CD4-positive, alpha-beta T cell (primary cell): ENCODE measurements around the gene CLIP2. TPM values are rescaled to one million over a fixed set of nuclear protein-coding genes. Genes with fewer than 3 reads are reported as not detected.

Experiments used
- ATAC-seq: fragments of 200-7000 bp; cut with Tn5 transposase; one replicate; pipeline ENCODE4 v1.10.0; 2022; ENCODE audit warnings: mild to moderate bottlenecking; ENCODE audit not compliant: poor library complexity
- CTCF ChIA-PET: fragments of 350-600 bp; sonication (Branson Sonifier 250); formaldehyde crosslinking; loops from one replicate; lab custom pipeline; 2021; ENCODE audit warnings: antibody characterized with exemption, inconsistent platforms; lab: Charles Lee
- POLR2A ChIA-PET: fragments of 350-600 bp; sonication (Branson Sonifier 250); formaldehyde crosslinking; loops from one replicate; lab custom pipeline; 2021; ENCODE audit warnings: antibody characterized with exemption, inconsistent platforms; lab: Charles Lee
- DNase-seq, 14 experiments: peaks; one replicate each; pipeline ENCODE4 v3.0.0-alpha.2; 2013 to 2020; ENCODE audit warnings: mixed read lengths in 2 of 14
- H3K27ac ChIP-seq, 2 donors: one replicate each; pipeline versions ENCODE4 v1.5.1 to v1.7.0; 2013; ENCODE audit warnings: low read length in 2 of 2, low read depth in 1 of 2, mild to moderate bottlenecking in 1 of 2
- H3K27me3 ChIP-seq, 2 experiments: 1 replicate in 1 of 2; 2 replicates in 1 of 2; pipeline versions ENCODE4 v1.6.1 to v1.7.0; 2013; ENCODE audit warnings: low read length in 2 of 2, control low read depth in 1 of 2, mild to moderate bottlenecking in 1 of 2, moderate library complexity in 1 of 2; ENCODE audit not compliant: insufficient read depth in 2 of 2, control insufficient read depth in 1 of 2
- H3K36me3 ChIP-seq: one replicate; pipeline ENCODE4 v1.6.1; 2013; ENCODE audit warnings: low read length, control low read depth; ENCODE audit not compliant: insufficient read depth
- H3K4me1 ChIP-seq: one replicate; pipeline ENCODE4 v1.6.1; 2013; ENCODE audit warnings: low read length, control low read depth; ENCODE audit not compliant: insufficient read depth
- H3K4me3 ChIP-seq: one replicate; pipeline ENCODE4 v1.5.1; 2013; ENCODE audit warnings: mild to moderate bottlenecking, low read length, moderate library complexity
- H3K9me3 ChIP-seq, 2 experiments: 1 replicate in 1 of 2; 2 replicates in 1 of 2; pipeline versions ENCODE4 v1.6.1 to v1.7.0; 2013; ENCODE audit warnings: low read length in 2 of 2, mild to moderate bottlenecking in 2 of 2, control low read depth in 1 of 2, moderate library complexity in 1 of 2; ENCODE audit not compliant: control insufficient read depth in 1 of 2, insufficient read depth in 1 of 2
- H3K27ac Mint-ChIP-seq: one replicate; pipeline ENCODE4 v1.8.0; 2020; ENCODE audit warnings: mixed read lengths
- H3K27me3 Mint-ChIP-seq: one replicate; pipeline ENCODE4 v1.8.0; 2021; ENCODE audit warnings: mixed read lengths
- H3K36me3 Mint-ChIP-seq: one replicate; pipeline ENCODE4 v1.8.0; 2021; ENCODE audit warnings: low read depth, mixed read lengths
- H3K4me1 Mint-ChIP-seq: one replicate; pipeline ENCODE4 v1.8.0; 2021; ENCODE audit warnings: low read depth, mixed read lengths
- H3K4me3 Mint-ChIP-seq: one replicate; pipeline ENCODE4 v1.8.0; 2020; ENCODE audit warnings: mild to moderate bottlenecking, mixed read lengths
- H3K9me3 Mint-ChIP-seq: one replicate; pipeline ENCODE4 v1.8.0; 2020; ENCODE audit warnings: mixed read lengths
- CTCF ChIP-seq: fragments of 200-600 bp; IDR thresholded peaks from one replicate; pipeline ENCODE4 v1.8.0; 2022; ENCODE audit warnings: antibody characterized with exemption, mild to moderate bottlenecking
- intact Hi-C, 2 experiments: fragments of 100-400 bp; cut with DNase I in 1 of 2; cut with micrococcal nuclease in 1 of 2; formaldehyde crosslinking; loops; one replicate each; pipeline versions ENCODE4 v1.15.1 to v1.9.0; 2023 to 2025; cut with DNase I, micrococcal nuclease
- total RNA-seq, 174 experiments: library from RNA in 2 of 174; stranded (reverse) in 2 of 174; gene quantifications; one replicate each; pipeline ENCODE4 v1.2.3 and lab custom pipeline; 2021 to 2026

Gene CLIP2
- total RNA-seq, 2 experiments from 2014 or later: 2.4 to 2.7 TPM

DNA sequence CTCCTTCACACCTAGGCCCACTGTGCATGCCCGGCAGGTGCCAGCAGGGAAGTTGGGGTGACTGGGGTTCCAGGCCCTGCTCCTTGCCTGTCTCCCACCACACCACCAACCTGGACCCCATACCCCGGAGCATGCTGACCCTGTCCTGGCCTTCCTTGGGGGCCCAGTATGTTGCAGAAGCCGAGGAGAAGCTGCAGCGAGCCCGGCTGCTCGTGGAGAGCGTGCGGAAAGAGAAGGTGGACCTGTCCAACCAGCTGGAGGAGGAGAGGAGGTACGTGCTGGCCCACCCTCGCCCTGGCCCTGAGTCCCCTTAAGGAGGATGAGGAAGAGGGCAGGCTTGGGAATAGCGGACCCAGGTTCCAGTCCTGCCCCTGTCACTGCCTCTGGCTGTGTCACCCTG, 70.8 kb downstream of the CLIP2 start:
- no peaks in the 10 kb centered on the region for H3K9me3 Mint-ChIP-seq
- Histone ChIP-seq H3K27ac (no peak overlapping the region), H3K9me3 (peaks cover 0 to 14% of the 10 kb centered on the region in 2 experiments), H3K4me1 (no peaks in the 10 kb centered on the region), H3K27me3 (no peaks in the 10 kb centered on the region), H3K4me3 (no peak overlapping the region), H3K36me3 (no peaks in the 10 kb centered on the region)
- ATAC-seq (no peak), DNase-seq (no peak)
- H3K4me1 Mint-ChIP-seq: no peaks in the 10 kb centered on the region
- H3K27ac Mint-ChIP-seq: no peak overlapping the region
- ChIA-PET CTCF (no interaction called here), POLR2A (no interaction called here)
- TF ChIP-seq CTCF: no peak
- intact Hi-C loops: no loop called here
- H3K27me3 Mint-ChIP-seq: no peaks in the 10 kb centered on the region
- H3K4me3 Mint-ChIP-seq: no peak overlapping the region
- no peaks in the 10 kb centered on the region for H3K36me3 Mint-ChIP-seq

GRCh38 chr7:74362266-74362665, 73.1 kb downstream of the CLIP2 start:
- intact Hi-C loops: no loop called here
- no peaks in the 10 kb centered on the region for H3K27me3 ChIP-seq
- Mint-ChIP-seq H3K27ac (no peak overlapping the region), H3K27me3 (no peaks in the 10 kb centered on the region), H3K4me3 (no peak overlapping the region), H3K9me3 (no peaks in the 10 kb centered on the region), H3K36me3 (no peaks in the 10 kb centered on the region), H3K4me1 (no peaks in the 10 kb centered on the region)
- no peaks in the 10 kb centered on the region for H3K4me1 ChIP-seq
- H3K4me3 ChIP-seq: no peak overlapping the region
- ATAC-seq (no peak), DNase-seq (no peak)
- peaks cover 0 to 1% of the 10 kb centered on the region in 2 experiments for H3K9me3 ChIP-seq
- no peak overlapping the region for H3K27ac ChIP-seq
- ChIA-PET CTCF (interaction anchor here (0.7 kb wide), 1 partner anchor 10 kb away, joined by 3 read pairs; no protein-coding TSS in a partner anchor), POLR2A (no interaction called here)
- TF ChIP-seq CTCF: no peak
- H3K36me3 ChIP-seq: no peaks in the 10 kb centered on the region

GRCh38 chr7:74364061-74364460, 74.9 kb downstream of the CLIP2 start:
- H3K27ac Mint-ChIP-seq: no peak overlapping the region
- DNase-seq (no peak), ATAC-seq (no peak)
- H3K36me3 Mint-ChIP-seq: no peaks in the 10 kb centered on the region
- no peak overlapping the region for H3K4me3 Mint-ChIP-seq
- no peaks in the 10 kb centered on the region for H3K27me3 Mint-ChIP-seq
- Histone ChIP-seq H3K4me1 (no peaks in the 10 kb centered on the region), H3K36me3 (no peaks in the 10 kb centered on the region), H3K9me3 (no peaks in the 10 kb centered on the region), H3K27ac (no peak overlapping the region), H3K4me3 (no peak overlapping the region), H3K27me3 (no peaks in the 10 kb centered on the region)
- no peaks in the 10 kb centered on the region for H3K4me1 Mint-ChIP-seq
- no peak for TF ChIP-seq CTCF
- no peaks in the 10 kb centered on the region for H3K9me3 Mint-ChIP-seq
- POLR2A ChIA-PET: no interaction called here
- CTCF ChIA-PET: no interaction called here
- intact Hi-C loops: no loop called here
